GM18868 (cell line): ENCODE results near the gene TNIK.
"Not testable (repeated sequence)": the region's sequence is repeated elsewhere in the genome, so short reads cannot be mapped to it uniquely, and the experiment has no call there.

Experiments used
- ATAC-seq: cut with Tn5 transposase; IDR thresholded peaks from one replicate; pipeline ENCODE4 v1.9.1; 2021; ENCODE audit warnings: mild to moderate bottlenecking, moderate library complexity; ENCODE audit not compliant: unreplicated experiment

TNIK gene

GRCh38 chr3:171388527-171388926 is 71.7 kb downstream of the TNIK start:
- no peak for ATAC-seq

- ATAC-seq: no peak
These were observed 73.1 kb downstream of the TNIK start for GRCh38 chr3:171387062-171387461.

- ATAC-seq: no peak
These were observed 75.1 kb downstream of the TNIK start for GRCh38 chr3:171385086-171385485.

DNA sequence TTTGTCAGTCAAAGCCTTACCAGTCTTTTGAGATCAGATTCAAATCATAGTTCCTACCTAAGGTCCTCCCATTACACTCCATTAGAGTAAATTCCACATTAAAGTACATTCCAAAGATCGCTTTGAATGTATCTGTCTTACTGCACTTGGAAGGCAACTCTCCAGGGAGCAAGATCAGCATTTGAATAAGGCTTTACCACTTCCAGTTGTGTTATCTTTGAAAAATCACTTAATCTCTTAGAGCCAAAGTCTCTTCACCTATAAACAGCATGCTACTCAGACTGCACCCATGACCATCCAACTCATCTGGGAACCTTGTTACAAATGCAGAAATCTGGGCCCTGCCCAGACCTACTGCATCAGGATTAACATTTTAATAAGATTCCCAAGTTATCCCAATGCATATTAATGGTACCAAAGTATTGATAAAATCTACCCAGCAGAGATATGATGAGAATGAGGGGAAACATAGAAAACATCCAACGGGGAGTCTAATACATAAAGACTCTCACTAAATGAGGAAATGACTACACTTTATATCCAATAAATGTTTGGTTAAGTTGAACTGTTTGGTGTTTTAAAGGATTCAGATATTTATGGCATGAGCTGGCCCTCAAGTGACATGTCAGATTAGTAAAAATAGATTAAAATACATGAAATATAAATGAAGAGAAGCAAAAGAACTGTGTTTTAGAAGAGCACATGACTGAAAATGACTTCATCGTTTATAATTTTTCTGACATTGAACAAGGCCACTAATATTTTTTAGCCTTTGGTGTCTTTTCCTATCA is 75.9 kb downstream of the TNIK start:
- ATAC-seq: no peak

GRCh38 chr3:171383206-171384018 is 76.8 kb downstream of the TNIK start:
- no peak for ATAC-seq

DNA sequence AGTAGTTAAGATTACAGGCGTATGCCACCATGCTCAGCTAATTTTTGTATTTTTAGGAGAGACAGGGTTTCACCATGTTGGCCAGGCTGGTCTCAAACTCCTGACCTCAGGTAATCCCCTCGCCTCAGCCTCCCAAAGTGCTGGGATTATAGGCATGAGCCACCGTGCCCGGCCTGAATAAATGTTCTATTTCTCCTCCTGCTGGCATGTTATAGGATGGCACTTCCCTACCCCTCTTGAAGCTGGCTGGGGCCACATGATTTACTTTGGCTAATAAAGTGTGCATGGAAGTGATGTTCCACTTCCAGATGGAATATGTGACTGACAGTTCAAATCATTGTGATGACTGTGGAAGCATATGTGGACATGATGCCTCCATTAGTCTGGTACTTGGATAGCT is 77.9 kb downstream of the TNIK start:
- not testable (repeated sequence) for ATAC-seq

- ATAC-seq: no peak
These were observed 79.3 kb downstream of the TNIK start for GRCh38 chr3:171380711-171381425.

DNA sequence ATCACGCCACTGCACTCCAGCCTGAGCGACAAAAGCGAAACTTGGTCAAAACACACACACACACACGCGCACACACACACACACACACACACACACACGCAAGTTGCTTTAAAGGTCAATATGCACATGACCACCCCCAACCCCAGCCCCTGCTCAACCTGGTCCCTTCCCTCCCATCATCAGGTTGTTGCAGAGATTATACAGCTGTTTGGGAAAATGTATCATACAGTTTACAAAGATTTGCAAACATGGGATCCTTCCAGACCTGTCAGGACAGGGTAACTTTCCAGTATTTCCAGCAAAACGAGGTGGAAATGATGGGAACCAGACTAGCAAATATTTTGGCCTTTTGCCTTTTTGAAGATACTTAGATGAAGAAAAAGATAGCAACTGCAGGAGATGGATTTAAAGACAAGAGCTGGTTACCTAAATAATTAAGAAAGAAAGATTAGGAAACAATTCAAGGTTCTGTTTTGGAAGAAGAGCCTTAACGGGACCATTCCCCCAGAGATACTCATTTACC is 80.2 kb downstream of the TNIK start:
- no peak for ATAC-seq

- ATAC-seq: no peak
These were observed 80.9 kb downstream of the TNIK start for GRCh38 chr3:171379281-171379680.

GRCh38 chr3:171378586-171378985 is 81.6 kb downstream of the TNIK start:
- ATAC-seq: no peak

GRCh38 chr3:171377859-171378258 is 82.3 kb downstream of the TNIK start:
- no peak for ATAC-seq

DNA sequence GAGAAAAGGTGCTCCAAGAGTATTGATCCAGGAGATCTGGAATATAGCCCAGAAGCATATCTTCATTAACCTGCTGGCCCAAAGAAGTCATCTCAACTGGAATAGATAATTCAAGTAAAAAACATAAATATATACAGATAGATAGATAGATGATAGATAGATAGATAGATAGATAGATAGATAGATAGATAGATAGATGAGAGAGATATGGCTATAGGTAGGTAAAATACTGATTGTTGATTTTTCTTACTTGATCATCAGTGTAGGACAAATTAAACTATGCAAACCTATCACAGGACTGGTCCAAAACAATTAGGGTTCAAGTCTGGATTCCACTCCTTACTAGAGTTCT is 83.6 kb downstream of the TNIK start:
- no peak for ATAC-seq

DNA sequence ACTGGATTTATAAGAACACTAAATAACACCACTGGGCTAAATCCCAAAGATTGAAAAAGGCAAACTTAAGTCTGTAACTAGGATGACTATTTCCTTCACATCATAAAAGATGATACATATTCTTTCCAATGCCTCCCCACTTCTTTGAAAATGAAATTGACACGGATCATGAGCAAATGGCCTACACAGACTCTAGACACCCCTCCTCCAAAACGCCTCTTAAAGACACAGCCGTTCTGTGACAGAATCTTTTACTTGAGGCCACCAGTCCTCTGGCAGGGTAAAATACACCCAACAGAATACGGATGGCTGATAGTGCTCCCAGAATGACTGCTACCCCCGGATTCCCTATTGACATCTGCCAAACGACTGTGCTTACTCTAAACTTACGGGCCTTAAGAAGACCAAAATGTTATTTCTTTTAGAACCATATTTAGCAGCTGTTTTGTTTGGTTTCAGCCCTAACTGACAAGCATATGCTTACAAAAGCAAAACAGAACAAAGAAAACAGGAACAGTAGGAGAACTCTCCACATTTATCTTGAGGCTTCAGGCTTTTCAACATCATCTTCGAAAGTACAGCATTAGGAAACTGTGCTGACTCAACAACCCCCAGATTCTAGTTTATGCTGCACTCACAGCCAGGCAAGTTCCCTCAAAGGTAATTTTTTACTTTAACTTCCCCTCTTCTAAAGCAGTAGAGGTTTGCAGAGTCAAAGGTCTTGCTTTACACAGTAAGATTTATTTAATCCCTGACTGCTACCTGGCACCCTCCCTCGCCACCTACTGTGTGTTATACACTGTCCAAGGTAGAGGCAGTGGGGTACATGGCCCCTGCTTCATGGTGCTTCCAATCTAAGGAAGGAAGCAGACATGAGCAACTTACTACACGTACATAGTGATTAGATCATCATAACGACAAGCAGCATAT is 84.3 kb downstream of the TNIK start:
- ATAC-seq: no peak

GRCh38 chr3:171374661-171375285 is 85.4 kb downstream of the TNIK start:
- ATAC-seq: no peak

- ATAC-seq: no peak
These were observed 85.9 kb downstream of the TNIK start for GRCh38 chr3:171374260-171374659.

GRCh38 chr3:171373711-171374110 is 86.5 kb downstream of the TNIK start:
- ATAC-seq: no peak

- ATAC-seq: no peak
These were observed 87.5 kb downstream of the TNIK start for GRCh38 chr3:171372694-171373093.

- no peak for ATAC-seq
These were observed 88.9 kb downstream of the TNIK start for GRCh38 chr3:171371354-171371753.

DNA sequence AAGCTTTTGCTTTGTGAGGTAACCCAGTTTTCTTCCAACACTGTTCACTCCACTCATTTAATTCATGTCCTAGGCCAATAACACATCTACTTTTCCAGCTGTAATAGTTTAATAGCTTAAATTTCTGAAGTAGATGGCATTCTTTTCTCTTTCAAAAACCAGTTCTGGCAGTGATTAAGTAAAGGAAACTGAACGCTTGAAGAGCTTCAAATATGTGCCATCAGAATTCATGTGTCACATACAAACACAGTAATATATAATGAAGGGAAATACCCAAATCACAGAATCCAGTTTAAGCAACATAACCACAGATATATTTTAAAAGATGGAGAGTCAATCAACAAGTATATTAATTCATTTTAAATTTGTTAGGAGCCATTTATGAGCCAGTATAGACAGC is 91.0 kb downstream of the TNIK start:
- no peak for ATAC-seq

- not testable (repeated sequence) for ATAC-seq
These were observed 93.5 kb downstream of the TNIK start for GRCh38 chr3:171366738-171367137.
